Kidney (tissue), 14 donors: Measurements from ENCODE around the gene LRRC75A. TPM values are rescaled to one million over a fixed set of nuclear protein-coding genes. Genes with fewer than 3 reads are reported as not detected.

Source experiments
- DNase-seq, 5 donors: peaks; one replicate each; pipeline ENCODE4 v3.0.0-alpha.2; 2013 to 2020
- FAIRE-seq: peaks from 2 replicates; lab custom pipeline; 2012; peaks lifted over from hg19 to GRCh38; lab: Jason Lieb, UNC
- H3K27ac ChIP-seq, 2 donors: one replicate each; pipeline ENCODE4 v1.7.0; 2013; ENCODE audit warnings: low read depth in 2 of 2, low read length in 2 of 2, inconsistent platforms in 1 of 2
- H3K27me3 ChIP-seq: one replicate; pipeline ENCODE4 v1.7.1; 2013; ENCODE audit warnings: low read length, inconsistent platforms; ENCODE audit not compliant: control insufficient read depth, insufficient read depth
- H3K36me3 ChIP-seq, 3 donors: one replicate each; pipeline versions ENCODE4 v1.7.0 to v1.7.1; 2013; ENCODE audit warnings: low read length in 3 of 3, control low read depth in 1 of 3, inconsistent platforms in 1 of 3; ENCODE audit not compliant: insufficient read depth in 3 of 3, control insufficient read depth in 2 of 3
- H3K4me1 ChIP-seq, 3 donors: one replicate each; pipeline versions ENCODE4 v1.7.0 to v1.7.1; 2013; ENCODE audit warnings: low read length in 3 of 3, inconsistent platforms in 1 of 3, low read depth in 1 of 3; ENCODE audit not compliant: control insufficient read depth in 2 of 3, insufficient read depth in 2 of 3
- H3K4me3 ChIP-seq, 3 donors: one replicate each; pipeline versions ENCODE4 v1.7.0 to v1.8.1; 2013; ENCODE audit warnings: low read length in 3 of 3, control low read depth in 1 of 3, inconsistent platforms in 1 of 3
- H3K9ac ChIP-seq, 3 donors: one replicate each; pipeline versions ENCODE4 v1.7.0 to v1.7.1; 2013; ENCODE audit warnings: low read length in 3 of 3, control low read depth in 1 of 3, inconsistent platforms in 1 of 3
- H3K9me3 ChIP-seq, 3 donors: one replicate each; pipeline versions ENCODE4 v1.7.0 to v1.7.1; 2013; ENCODE audit warnings: low read length in 3 of 3, control low read depth in 1 of 3, inconsistent platforms in 1 of 3; ENCODE audit not compliant: control insufficient read depth in 2 of 3, insufficient read depth in 1 of 3
- CTCF ChIP-seq: IDR thresholded peaks from 3 replicates; pipeline ENCODE4 v1.5.1; 2012; ENCODE audit warnings: mild to moderate bottlenecking, moderate library complexity, borderline replicate concordance; ENCODE audit not compliant: insufficient read depth; ENCODE audit errors: extremely low read depth
- intact Hi-C: fragments of 100-400 bp; cut with DNase I; formaldehyde crosslinking; loops from one replicate; pipeline ENCODE4 v1.11.1; 2022
- polyA plus RNA-seq: library from polyadenylated mRNA; stranded (reverse); fragments of 350-450 nt; fragmentation: Illumina TruSeq; extraction: RNeasy Lipid Tissue Mini Kit (QIAGEN cat#74804); gene quantifications from one replicate; pipeline ENCODE4 v1.2.3, GENCODE V29; 2014; ENCODE audit warnings: low read depth, low replicate concordance; ENCODE audit not compliant: insufficient read depth
- total RNA-seq: library from RNA; stranded (reverse); fragmentation: NEBNext Ultra II Directional; extraction: Animal tissue kit (Norgen Biotek cat#: 25700); gene quantifications from one replicate; pipeline ENCODE4 v1.2.1, GENCODE V29; 2021
- donor health status: control.
- donor health status: control.
- donor health status: control.
- donor health status: control.
- donor health status: control.
- donor health status: DM: yes; HTN: yes; CAD: no.
- donor health status: Normal renal cell carcinoma (clear cell type).

LRRC75A gene
- total and polyA plus RNA-seq, 2 donors from 2014 or later, result 2.5 to 2.6 TPM

- no peak for TF ChIP-seq CTCF
- intact Hi-C loops, result no loop called here
- no peak for FAIRE-seq
Measured at GRCh38 chr17:16459855-16460550, 32.0 kb downstream of the LRRC75A start.

GRCh38 chr17:16459271-16459670, 32.7 kb downstream of the LRRC75A start:
- intact Hi-C loops, result no loop called here
- H3K27ac ChIP-seq, result no peak overlapping the region
- no peaks in the 10 kb centered on the region for H3K36me3 ChIP-seq
- TF ChIP-seq CTCF, result no peak
- FAIRE-seq (no peak), DNase-seq (no peak)
- no peaks in the 10 kb centered on the region for H3K9me3 ChIP-seq
- no peak overlapping the region for H3K4me3 ChIP-seq
- H3K4me1 ChIP-seq, result peaks cover 0 to 10% (median 0%) of the 10 kb centered on the region in 3 donors
- no peaks in the 10 kb centered on the region for H3K27me3 ChIP-seq
- no peak overlapping the region for H3K9ac ChIP-seq

More at GRCh38 chr17:16459855-16460550, 32.0 kb downstream of the LRRC75A start:
- Histone ChIP-seq H3K9me3 (no peaks in the 10 kb centered on the region), H3K9ac (no peak overlapping the region), H3K4me1 (peaks cover 0 to 11% (median 0%) of the 10 kb centered on the region in 3 donors), H3K27me3 (no peaks in the 10 kb centered on the region), H3K27ac (no peak overlapping the region), H3K36me3 (no peaks in the 10 kb centered on the region), H3K4me3 (no peak overlapping the region)
- peak in 1 of 5 donors; percentile 48 for DNase-seq

- DNase-seq (no peak), FAIRE-seq (no peak)
- Histone ChIP-seq H3K9ac (no peak overlapping the region), H3K36me3 (no peaks in the 10 kb centered on the region), H3K27ac (no peak overlapping the region), H3K27me3 (no peaks in the 10 kb centered on the region), H3K4me3 (no peak overlapping the region), H3K4me1 (peaks cover 0 to 5% (median 0%) of the 10 kb centered on the region in 3 donors), H3K9me3 (no peaks in the 10 kb centered on the region)
- no peak for TF ChIP-seq CTCF
- intact Hi-C loops, result no loop called here
Measured at GRCh38 chr17:16456742-16457316, 35.2 kb downstream of the LRRC75A start.
